ENCODE measurements around the gene GSAP. TPM values are rescaled to one million over a fixed set of nuclear protein-coding genes. Genes with fewer than 3 reads are reported as not detected.

Gene GSAP
- total RNA-seq, 4 donors from 2014 or later = 20.8 to 29.1 (median 24.4) TPM

DNA sequence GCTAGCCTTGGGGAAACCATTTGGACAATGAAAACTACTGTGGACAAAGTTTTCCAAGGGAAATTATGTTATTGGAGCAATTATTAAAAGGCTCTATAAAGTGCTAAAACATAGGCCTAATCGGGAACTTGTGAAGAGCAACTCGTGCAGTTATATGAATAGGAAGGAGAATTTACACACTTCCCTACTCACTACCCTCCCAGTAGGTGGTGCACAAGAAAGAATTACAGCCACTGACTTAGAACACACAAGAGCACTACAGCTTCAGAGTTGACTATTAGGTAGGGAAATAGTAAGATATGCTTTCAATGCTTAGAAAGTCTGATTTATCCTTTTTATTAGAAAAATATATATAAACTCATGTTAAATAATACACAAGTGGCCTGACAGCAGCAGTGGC lies 47.2 kb downstream of the GSAP start:
- TF ChIP-seq CTCF (IDR thresholded peaks at IDR 0.05) = no peak
- ATAC-seq (ENCODE audit: low FRiP score) (no peak), DNase-seq (ENCODE audit: low spot score) (no peak)

- TF ChIP-seq CTCF (IDR thresholded peaks at IDR 0.05) = no peak
- DNase-seq (ENCODE audit: low spot score) (no peak), ATAC-seq (ENCODE audit: low FRiP score) (no peak)
Measured at GRCh38 chr7:77367976-77368375, 48.2 kb downstream of the GSAP start.

DNA sequence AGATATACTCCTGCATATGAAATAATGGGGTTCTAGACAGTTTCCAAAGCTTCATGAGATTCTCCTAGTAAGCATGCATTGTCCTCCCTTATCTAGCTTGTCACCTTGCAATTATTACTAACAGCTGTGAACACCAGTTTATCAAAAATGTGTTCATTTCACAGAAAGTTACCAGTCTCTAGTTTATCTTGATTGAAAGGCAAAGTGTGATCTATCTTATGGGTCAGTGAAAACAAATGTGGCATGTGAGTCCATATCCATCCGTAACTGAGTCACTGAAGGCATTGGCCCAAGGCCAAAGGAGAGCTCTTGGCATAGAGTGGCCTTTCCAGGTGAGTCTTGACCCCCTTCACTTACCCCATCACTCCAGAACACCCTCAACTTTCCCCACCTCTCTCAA lies 53.2 kb downstream of the GSAP start:
- TF ChIP-seq CTCF (IDR thresholded peaks at IDR 0.05) = no peak
- DNase-seq (ENCODE audit: low spot score) (no peak), ATAC-seq (ENCODE audit: low FRiP score) (no peak)

GRCh38 chr7:77360969-77361368 lies 55.2 kb downstream of the GSAP start:
- no peak for ATAC-seq (ENCODE audit: low FRiP score)
- no peak for DNase-seq (ENCODE audit: low spot score)
- no peak for TF ChIP-seq CTCF (IDR thresholded peaks at IDR 0.05)

DNA sequence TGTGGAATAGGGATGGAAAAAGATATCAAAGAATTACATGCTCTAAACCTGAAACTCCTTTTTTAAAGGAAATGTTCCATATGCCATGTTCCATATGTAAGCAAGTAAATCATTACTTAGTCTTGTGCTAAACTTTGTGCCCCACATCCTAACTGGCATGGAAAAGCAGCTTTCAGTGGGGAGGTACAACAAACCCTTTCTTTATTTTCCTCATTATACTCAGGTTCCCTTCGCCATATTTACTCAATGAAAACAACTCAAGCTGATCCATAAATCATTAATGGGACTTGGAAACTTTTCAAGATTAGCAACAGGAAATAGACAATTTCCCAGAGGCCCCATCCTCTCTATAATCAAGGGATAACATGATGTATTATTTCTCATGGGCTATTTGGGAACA lies 56.0 kb downstream of the GSAP start:
- ATAC-seq (ENCODE audit: low FRiP score) (no peak), DNase-seq (ENCODE audit: low spot score) (no peak)
- no peak for TF ChIP-seq CTCF (IDR thresholded peaks at IDR 0.05)

DNA sequence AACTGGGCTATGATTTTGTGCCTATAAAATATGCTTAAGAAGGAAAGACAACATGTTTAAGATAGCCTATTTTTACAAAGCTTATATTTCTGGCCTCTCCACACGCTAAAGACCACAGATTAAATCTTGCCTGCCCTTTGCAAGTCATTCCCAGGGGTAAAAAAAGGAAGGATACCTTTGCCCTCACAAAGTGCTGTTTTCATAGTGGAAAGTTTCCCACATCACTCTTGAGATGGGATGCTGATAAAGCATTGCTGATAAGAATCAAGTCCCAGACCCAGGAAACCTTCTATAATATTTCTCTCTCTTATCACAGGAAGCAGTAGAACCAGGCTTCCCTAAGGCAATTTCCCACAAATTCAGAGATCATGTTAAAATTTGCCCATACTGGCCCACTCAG lies 56.5 kb downstream of the GSAP start:
- ATAC-seq (ENCODE audit: low FRiP score) (no peak), DNase-seq (ENCODE audit: low spot score) (no peak)
- no peak for TF ChIP-seq CTCF (IDR thresholded peaks at IDR 0.05)

DNA sequence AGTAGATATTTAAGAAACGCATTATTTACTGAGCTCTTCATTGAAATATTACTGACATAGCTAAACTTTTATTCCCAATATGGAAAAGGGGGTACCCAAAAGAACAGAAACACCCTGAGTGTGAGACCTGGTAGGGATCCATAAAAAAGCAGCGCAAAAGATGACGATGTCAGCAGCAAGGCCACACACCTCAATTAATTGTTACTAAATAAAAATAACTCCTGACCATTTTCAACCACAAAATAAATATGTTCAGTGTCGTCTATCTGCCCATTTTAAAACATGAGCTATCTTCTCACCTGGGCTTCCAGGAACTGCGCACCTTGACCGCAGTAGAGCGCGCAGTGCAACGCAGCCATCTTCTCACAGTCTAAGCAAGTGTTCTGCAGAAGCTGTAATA lies 61.2 kb downstream of the GSAP start:
- DNase-seq (ENCODE audit: low spot score) (no peak), ATAC-seq (ENCODE audit: low FRiP score) (no peak)
- no peak for TF ChIP-seq CTCF (IDR thresholded peaks at IDR 0.05)

Data from omental fat pad (tissue), 4 donors.